Urinary bladder (tissue), 4 donors: Measurements from ENCODE around the gene KIF16B. TPM values are rescaled to one million over a fixed set of nuclear protein-coding genes. Genes with fewer than 3 reads are reported as not detected.
"Not testable (repeated sequence)": the region's sequence is repeated elsewhere in the genome, so short reads cannot be mapped to it uniquely, and the experiment has no call there.

Experiments used
- DNase-seq: peaks from one replicate; pipeline ENCODE4 v3.0.0-alpha.2; 2015; ENCODE audit errors: extremely low spot score
- H3K27ac ChIP-seq: one replicate; pipeline ENCODE4 v1.5.1; 2013; ENCODE audit warnings: low read depth, mild to moderate bottlenecking, moderate library complexity
- H3K36me3 ChIP-seq: one replicate; pipeline ENCODE4 v1.6.1; 2013; ENCODE audit warnings: mild to moderate bottlenecking, moderate library complexity; ENCODE audit not compliant: insufficient read depth
- H3K4me1 ChIP-seq: one replicate; pipeline ENCODE4 v1.6.1; 2013; ENCODE audit warnings: mild to moderate bottlenecking, moderate library complexity; ENCODE audit not compliant: insufficient read depth
- H3K4me3 ChIP-seq: one replicate; pipeline ENCODE4 v1.5.1; 2013; ENCODE audit warnings: low read depth, low read length
- WGBS: extraction: QIAGEN DNeasy Blood & Tissue Kit; methylation state at CpG from one replicate; pipeline ENCODE4 v1.1.7; 2013; 5-methylcytosine and 5-hydroxymethylcytosine counted together
- polyA plus RNA-seq: library from polyadenylated mRNA; stranded (reverse); fragments of 200-250 nt; gene quantifications from one replicate; pipeline ENCODE4 v1.2.3, GENCODE V29; 2013
- total RNA-seq: library from RNA; depleted of rRNA; stranded (reverse); fragments of >200 nt; gene quantifications from one replicate; pipeline ENCODE4 v1.2.3, GENCODE V29; 2014
- donor health status: healthy with polysubstance abuse.
- donor health status: healthy.

KIF16B gene
- total and polyA plus RNA-seq, 2 donors: 9.8 to 23.6 TPM

DNA sequence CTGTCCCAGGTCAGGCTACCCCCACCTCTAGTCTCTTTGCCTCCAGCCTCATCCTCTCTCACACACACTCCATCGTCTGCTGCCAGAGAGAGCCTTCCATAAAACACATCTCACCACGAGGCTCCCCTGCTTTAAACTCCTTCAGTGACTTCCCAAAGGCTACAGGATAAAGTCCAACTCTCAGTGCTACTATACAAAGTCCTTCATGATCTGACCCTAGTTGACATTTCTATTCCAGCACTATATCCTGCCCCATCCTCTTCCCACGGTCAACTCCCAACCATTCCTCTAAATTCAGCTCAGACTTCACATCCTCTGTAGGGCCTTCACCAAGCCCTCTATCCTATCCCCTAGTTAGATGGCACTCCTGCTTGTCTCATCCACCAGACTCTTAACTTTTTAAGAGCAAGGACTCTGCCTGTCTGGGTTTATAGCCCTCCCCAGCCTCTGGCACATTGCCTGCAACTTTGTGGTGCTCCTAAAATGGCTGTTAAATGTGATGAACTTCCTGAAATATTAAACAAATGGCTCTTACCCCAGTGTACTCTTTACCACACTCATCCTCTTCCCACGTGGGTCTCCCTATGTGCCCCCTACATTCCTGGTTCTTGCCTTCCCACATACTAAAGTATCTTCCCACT is 36.1 kb downstream of the KIF16B start:
- H3K4me3 ChIP-seq: no peak overlapping the region
- peaks cover 2% of the 10 kb centered on the region for H3K4me1 ChIP-seq
- 84% methylated on average over 4 of the region's 4 CpGs for WGBS
- no peak for DNase-seq
- no peaks in the 10 kb centered on the region for H3K36me3 ChIP-seq
- no peak overlapping the region for H3K27ac ChIP-seq

GRCh38 chr20:16535277-16535676 is 38.0 kb downstream of the KIF16B start:
- Histone ChIP-seq H3K36me3 (no peaks in the 10 kb centered on the region), H3K4me1 (peaks cover 2% of the 10 kb centered on the region), H3K4me3 (no peak overlapping the region), H3K27ac (no peak overlapping the region)
- no peak for DNase-seq
- WGBS: 95% methylated on average over 2 of the region's 2 CpGs

DNA sequence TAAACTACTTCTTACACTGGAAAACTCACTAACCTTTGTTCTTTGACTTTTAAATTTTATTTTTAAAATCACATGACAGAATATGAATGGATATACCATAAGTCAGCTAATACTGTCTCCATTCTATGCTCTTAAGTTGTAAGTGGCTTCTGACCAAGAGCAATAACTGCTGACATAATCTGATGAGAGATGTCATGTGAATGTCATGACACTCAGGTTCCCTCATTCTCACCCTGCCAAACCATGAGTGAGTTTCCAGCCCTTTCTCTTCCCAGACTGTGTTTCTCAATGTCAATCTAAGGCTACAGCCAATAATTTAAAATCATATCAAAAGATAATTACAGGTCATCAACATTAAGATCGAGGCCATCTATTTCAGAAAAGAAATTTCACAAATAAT is 39.7 kb downstream of the KIF16B start:
- Histone ChIP-seq H3K27ac (no peak overlapping the region), H3K4me1 (peaks cover 2% of the 10 kb centered on the region), H3K36me3 (no peaks in the 10 kb centered on the region), H3K4me3 (no peak overlapping the region)
- DNase-seq: no peak
- 91% methylated on average over 1 of the region's 1 CpG for WGBS

DNA sequence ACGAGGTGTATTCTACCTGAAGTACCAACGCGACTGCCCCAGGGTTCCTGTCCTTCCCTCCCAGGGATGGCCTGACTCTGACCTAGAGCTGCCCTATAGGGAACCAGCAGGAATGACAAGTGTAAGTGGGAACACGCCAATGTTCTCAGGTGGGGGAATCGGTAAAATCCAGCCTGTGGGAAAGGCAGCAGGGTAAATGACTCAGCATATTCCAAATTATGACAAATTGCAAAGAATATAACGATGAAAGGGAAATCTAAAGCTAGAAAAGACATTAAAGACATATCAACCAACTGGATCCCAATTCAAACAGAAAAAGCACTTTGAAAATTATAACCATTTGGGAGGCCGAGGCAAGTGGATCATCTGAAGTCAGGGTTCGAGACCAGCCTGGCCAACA is 41.8 kb downstream of the KIF16B start:
- 96% methylated on average over 8 of the region's 8 CpGs for WGBS
- H3K36me3 ChIP-seq: no peaks in the 10 kb centered on the region
- no peak for DNase-seq
- H3K4me1 ChIP-seq: peaks cover 2% of the 10 kb centered on the region
- no peak overlapping the region for H3K4me3 ChIP-seq
- H3K27ac ChIP-seq: no peak overlapping the region

DNA sequence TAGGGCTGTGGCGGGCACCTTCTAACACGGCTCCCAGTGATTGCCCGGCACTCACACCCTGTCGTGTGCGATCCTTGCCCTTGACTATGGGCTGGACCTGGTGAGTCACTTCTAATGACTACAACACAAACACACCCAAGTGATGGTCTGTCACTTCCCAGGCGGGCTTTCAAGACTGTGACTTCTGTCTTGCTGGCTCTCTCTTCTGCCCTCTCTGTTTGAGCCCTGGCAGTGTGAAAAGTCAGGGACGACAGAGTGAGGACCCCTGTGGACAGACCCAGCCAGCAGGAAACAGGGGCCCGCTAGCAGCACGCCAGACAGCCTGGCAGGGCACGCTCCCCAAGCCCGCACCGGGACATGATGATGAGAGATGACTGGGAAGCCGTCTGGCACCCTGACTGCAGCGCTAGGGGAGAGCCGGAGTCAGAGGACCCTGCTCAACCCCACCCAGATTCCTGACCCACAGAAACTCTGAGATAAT is 43.0 kb downstream of the KIF16B start:
- H3K36me3 ChIP-seq: no peaks in the 10 kb centered on the region
- 87% methylated on average over 15 of the region's 15 CpGs for WGBS
- DNase-seq: no peak
- H3K27ac ChIP-seq: no peak overlapping the region
- H3K4me1 ChIP-seq: peaks cover 2% of the 10 kb centered on the region
- no peak overlapping the region for H3K4me3 ChIP-seq

DNA sequence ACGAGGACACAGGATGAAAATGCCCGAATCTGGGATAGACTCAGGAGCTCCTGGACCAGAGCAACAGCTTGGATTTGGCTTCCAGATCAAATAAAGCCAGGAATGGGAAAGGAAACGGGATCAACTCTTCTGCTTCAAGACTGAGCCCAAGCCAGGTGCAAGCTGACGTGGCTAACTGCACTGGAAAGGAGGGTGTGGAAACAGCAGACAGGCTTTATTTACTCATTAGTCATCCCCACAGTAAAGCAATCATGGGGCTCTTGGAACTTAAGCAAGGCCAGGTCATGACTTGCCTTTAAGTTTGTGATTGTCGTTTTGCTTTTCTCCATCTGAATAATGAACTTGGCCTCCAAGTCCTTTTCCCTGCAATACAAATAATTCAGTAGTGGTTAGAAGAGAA is 45.2 kb downstream of the KIF16B start:
- Histone ChIP-seq H3K36me3 (no peaks in the 10 kb centered on the region), H3K27ac (no peak overlapping the region), H3K4me3 (no peak overlapping the region), H3K4me1 (no peaks in the 10 kb centered on the region)
- WGBS: 57% methylated on average over 5 of the region's 5 CpGs
- no peak for DNase-seq

GRCh38 chr20:16527438-16527837 is 45.8 kb downstream of the KIF16B start:
- no peak for DNase-seq
- 97% methylated on average over 3 of the region's 3 CpGs for WGBS
- Histone ChIP-seq H3K4me1 (no peaks in the 10 kb centered on the region), H3K4me3 (no peak overlapping the region), H3K27ac (no peak overlapping the region), H3K36me3 (no peaks in the 10 kb centered on the region)

DNA sequence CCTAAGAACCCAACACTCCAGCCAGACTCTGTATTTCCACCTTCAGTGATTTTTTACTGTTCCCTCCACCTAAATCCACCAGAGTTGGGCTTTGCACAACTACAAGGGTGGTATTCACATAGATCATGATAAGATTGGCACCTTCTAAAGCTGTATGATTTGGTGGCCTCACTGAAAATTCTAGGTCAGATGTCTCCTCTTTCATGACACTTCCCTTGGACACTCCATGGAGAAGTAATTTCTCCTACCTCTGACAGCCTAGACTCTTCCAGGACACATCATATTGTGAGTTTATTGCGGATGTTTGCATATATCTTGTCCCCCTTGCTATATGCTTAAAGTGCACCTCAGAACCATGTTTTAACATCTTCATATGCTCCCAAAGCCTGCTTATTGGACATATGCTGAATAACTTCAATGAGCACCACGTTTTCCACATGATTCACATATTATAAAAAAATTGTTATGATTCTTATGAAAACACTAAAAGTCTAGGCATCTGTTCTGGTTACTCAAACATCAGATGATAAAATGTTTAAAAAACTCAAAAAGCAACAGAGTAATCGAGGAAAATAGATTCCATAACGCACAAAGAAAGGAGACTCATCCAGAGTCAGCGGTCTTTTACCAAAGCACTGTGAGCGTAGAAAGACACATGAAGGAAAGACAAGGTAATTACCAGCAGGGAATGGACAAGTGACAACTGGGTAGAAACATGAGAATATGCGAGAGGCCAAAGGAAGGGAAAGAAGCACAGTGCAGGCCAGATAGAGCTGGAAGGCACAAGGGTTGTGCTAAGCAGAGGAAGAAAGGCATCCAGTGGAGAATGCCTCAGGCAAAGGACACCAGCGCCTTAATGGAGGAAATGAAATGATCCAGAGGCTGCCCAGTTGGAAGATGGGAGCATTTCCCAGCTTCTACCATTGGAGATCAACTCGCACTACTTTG is 46.5 kb downstream of the KIF16B start:
- no peak for DNase-seq
- Histone ChIP-seq H3K36me3 (no peaks in the 10 kb centered on the region), H3K4me1 (no peaks in the 10 kb centered on the region), H3K4me3 (no peak overlapping the region), H3K27ac (no peak overlapping the region)
- 86% methylated on average over 9 of the region's 9 CpGs for WGBS

DNA sequence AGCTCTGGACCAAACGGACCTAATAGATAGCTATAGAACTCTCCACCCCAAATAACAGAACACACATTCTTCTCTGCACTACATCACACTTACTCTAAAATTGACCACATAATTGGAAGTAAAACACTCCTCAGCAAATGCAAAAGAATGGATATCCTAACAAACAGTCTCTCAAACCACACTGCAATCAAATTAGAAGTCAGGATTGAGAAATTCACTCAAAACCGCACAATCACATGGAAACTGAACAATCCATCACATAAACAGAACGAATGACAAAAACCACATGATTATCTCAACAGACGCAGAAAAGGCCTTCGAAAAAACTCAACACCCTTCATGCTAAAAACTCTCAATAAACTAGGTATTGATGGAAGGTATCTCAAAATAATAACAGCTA is 50.6 kb downstream of the KIF16B start:
- 96% methylated on average over 5 of the region's 5 CpGs for WGBS
- DNase-seq, H3K27ac ChIP-seq: not testable (repeated sequence)

GRCh38 chr20:16520154-16520553 is 53.1 kb downstream of the KIF16B start:
- WGBS: 90% methylated on average over 5 of the region's 5 CpGs

More for the DNA sequence above, 50.6 kb downstream of the KIF16B start:
- H3K4me3 ChIP-seq, H3K36me3 ChIP-seq, H3K4me1 ChIP-seq: not testable (repeated sequence)

DNA sequence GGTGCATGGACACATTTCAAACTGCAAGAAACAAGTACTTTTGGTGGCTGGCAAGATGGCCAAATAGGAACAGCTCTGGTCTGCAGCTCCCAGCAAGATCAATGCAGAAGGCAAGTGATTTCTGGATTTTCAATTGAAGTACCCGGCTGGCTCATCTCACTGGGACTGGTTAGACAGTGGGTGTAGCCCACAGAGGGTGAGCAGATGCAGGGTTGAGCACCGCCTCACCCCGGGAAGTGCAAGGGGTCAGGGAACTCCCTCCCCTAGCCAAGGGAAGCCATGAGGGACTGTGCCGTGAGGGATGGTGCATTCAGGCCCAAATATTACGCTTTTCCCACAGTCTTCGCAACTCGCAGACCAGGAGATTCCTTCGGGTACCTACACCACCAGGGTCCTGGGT is 53.6 kb downstream of the KIF16B start:
- H3K4me1 ChIP-seq, H3K36me3 ChIP-seq: not testable (repeated sequence)
- WGBS: 81% methylated on average over 8 of the region's 8 CpGs

More at GRCh38 chr20:16520154-16520553, 53.1 kb downstream of the KIF16B start:
- Histone ChIP-seq H3K36me3 (no peaks in the 10 kb centered on the region), H3K4me1 (no peaks in the 10 kb centered on the region), H3K27ac (no peak overlapping the region), H3K4me3 (no peak overlapping the region)
- DNase-seq: no peak

DNA sequence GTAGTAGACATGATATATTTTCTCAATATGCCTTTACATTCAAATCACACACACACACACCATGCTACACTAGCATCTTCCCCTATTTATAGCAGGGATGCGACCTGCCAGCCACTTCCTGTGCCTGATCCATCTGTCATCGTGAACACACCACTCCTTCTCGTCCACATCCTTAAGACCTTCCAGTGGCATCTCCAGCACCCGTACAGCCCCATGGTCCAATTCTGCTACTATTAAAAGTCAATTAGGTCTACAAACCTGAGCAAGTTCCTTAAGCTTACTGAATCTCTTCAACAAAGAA is 54.5 kb downstream of the KIF16B start:
- WGBS: 82% methylated on average over 4 of the region's 4 CpGs
- no peaks in the 10 kb centered on the region for H3K4me1 ChIP-seq
- DNase-seq: no peak
- H3K36me3 ChIP-seq: no peaks in the 10 kb centered on the region
- no peak overlapping the region for H3K4me3 ChIP-seq
- no peak overlapping the region for H3K27ac ChIP-seq

More for the DNA sequence above, 53.6 kb downstream of the KIF16B start:
- not testable (repeated sequence) for H3K27ac ChIP-seq, DNase-seq, H3K4me3 ChIP-seq

GRCh38 chr20:16517946-16518783 is 55.1 kb downstream of the KIF16B start:
- WGBS: 85% methylated on average over 14 of the region's 14 CpGs
- no peak overlapping the region for H3K27ac ChIP-seq
- H3K4me1 ChIP-seq: no peaks in the 10 kb centered on the region
- H3K36me3 ChIP-seq: no peaks in the 10 kb centered on the region
- DNase-seq: no peak
- no peak overlapping the region for H3K4me3 ChIP-seq
